Heart left ventricle (tissue), 16 donors: Measurements from ENCODE around the gene MIPOL1. TPM values are rescaled to one million over a fixed set of nuclear protein-coding genes. Genes with fewer than 3 reads are reported as not detected.

ENCODE experiments used
- ATAC-seq, 4 donors: fragments of 200-7000 bp; cut with Tn5 transposase; one replicate each; pipeline ENCODE4 v1.9.1; 2020 to 2022; ENCODE audit warnings: moderate library complexity in 4 of 4, mild to moderate bottlenecking in 3 of 4, moderate number of reproducible peaks in 1 of 4
- DNase-seq, 5 donors: peaks; one replicate each; pipeline ENCODE4 v3.0.0-alpha.2; 2020
- H3K27ac ChIP-seq, 12 donors: fragments of 200-600 bp; sonication (generic) in 4 of 12; one replicate each; pipeline versions ENCODE4 v1.5.0 to v1.8.0; 2016 to 2022; ENCODE audit warnings: mild to moderate bottlenecking in 2 of 12
- H3K27me3 ChIP-seq, 9 donors: fragments of 200-600 bp; sonication (generic) in 2 of 9; one replicate each; pipeline versions ENCODE4 v1.5.1 to v1.8.0; 2016 to 2022; ENCODE audit warnings: mild to moderate bottlenecking in 3 of 9
- H3K36me3 ChIP-seq, 9 donors: fragments of 200-600 bp; sonication (generic) in 2 of 9; one replicate each; pipeline versions ENCODE4 v1.5.0 to v1.8.0; 2018 to 2022; ENCODE audit warnings: mild to moderate bottlenecking in 2 of 9
- H3K4me1 ChIP-seq, 12 donors: fragments of 200-600 bp; sonication (generic) in 4 of 12; one replicate each; pipeline versions ENCODE4 v1.5.0 to v1.8.0; 2016 to 2022; ENCODE audit warnings: mild to moderate bottlenecking in 3 of 12
- H3K4me3 ChIP-seq, 12 donors: fragments of 200-600 bp; sonication (generic) in 4 of 12; one replicate each; pipeline versions ENCODE4 v1.5.0 to v1.8.0; 2017 to 2022; ENCODE audit warnings: mild to moderate bottlenecking in 9 of 12, moderate library complexity in 4 of 12
- H3K9me3 ChIP-seq, 12 donors: fragments of 200-600 bp; sonication (generic) in 4 of 12; one replicate each; pipeline versions ENCODE4 v1.5.0 to v1.8.0; 2016 to 2022; ENCODE audit warnings: mild to moderate bottlenecking in 1 of 12
- CTCF ChIP-seq, 12 donors: fragments of 200-600 bp; sonication (generic) in 4 of 12; IDR thresholded peaks; one replicate each; pipeline versions ENCODE4 v1.5.0 to v1.8.0; 2018 to 2022; ENCODE audit warnings: antibody characterized with exemption in 12 of 12, mild to moderate bottlenecking in 5 of 12
- POLR2A ChIP-seq, 2 donors: fragments of 450-650 bp; IDR thresholded peaks; one replicate each; pipeline ENCODE4 v1.6.1; 2017; ENCODE audit warnings: antibody characterized with exemption in 2 of 2, mild to moderate bottlenecking in 2 of 2, moderate library complexity in 2 of 2
- WGBS, 4 donors: extraction: QIAGEN DNeasy Blood & Tissue Kit in 2 of 4; methylation state at CpG; one replicate each; pipeline versions ENCODE4 v1.1.5 to v1.1.7; 2013 to 2018; 5-methylcytosine and 5-hydroxymethylcytosine counted together
- intact Hi-C, 10 donors: fragments of 100-400 bp; cut with DNase I; formaldehyde crosslinking; loops; one replicate each; pipeline versions ENCODE4 v1.11.1 to v1.14.2; 2022
- polyA plus RNA-seq, 2 donors: library from polyadenylated mRNA; stranded (reverse); fragments of 200-250 nt; gene quantifications; one replicate each; pipeline ENCODE4 v1.2.3, GENCODE V29; 2013
- total RNA-seq, 9 donors: library from RNA; depleted of rRNA in 2 of 9; stranded (reverse); fragments of >200 nt in 2 of 9; fragmentation: NEBNext Ultra II Directional in 3 of 9; extraction: Animal tissue kit (Norgen Biotek cat#: 25700) in 3 of 9; gene quantifications; one replicate each; pipeline versions ENCODE4 v1.1.0 to v1.2.4, GENCODE V29; 2016 to 2023
- donor health status: ischemic (EF 13 %, LVEDD 7.1; RV severe dilation, severe dysfunction).
- donor health status: healthy with polysubstance abuse.
- donor health status: DM: no; HTN: yes; CAD: no.
- donor health status: DM: no; HTN: no; CAD: no.
- donor health status: ischemic (EF 25% LVEDD 6.9; RV normal size, moderate dysfunction).
- donor health status: ischemic (EF 25% LVEDD 5.7; RV mildly dilated, moderate dysfunction).
- donor health status: healthy.
- donor health status: DM: yes; HTN: yes; CAD: no.
- donor health status: ischemic (EF 35%, LVEDD 5.7; RV mildly dilated, moderate dysfunction).
- donor health status: nonischemic (EF 11% LVEDD 7.7; RV severe dilation, severe dysfunction).
- donor health status: DM: yes; HTN: yes; CAD: no.
- donor health status: PGD.
- donor health status: ischemic (EF 29% LVEDD 5.4; RV normal size, mild dysfunction).
- donor health status: nonischemic (EF 23%, LVEDD 6.1; RV moderate dilation, normal function).

Gene MIPOL1
- total and polyA plus RNA-seq, 11 donors = 0.99 to 7.3 (median 5.0) TPM

- no peak overlapping the region for H3K4me3 ChIP-seq
- intact Hi-C loops = no loop called here
- no peaks in the 10 kb centered on the region for H3K27me3 ChIP-seq
- no peak overlapping the region for H3K27ac ChIP-seq
- H3K36me3 ChIP-seq = no peaks in the 10 kb centered on the region
- 82 to 92% (median 85%) methylated on average over 6 of the region's 6 CpGs for WGBS, 4 donors
- DNase-seq (no peak), ATAC-seq (no peak)
- peaks cover 0 to 19% (median 7%) of the 10 kb centered on the region in 12 donors for H3K9me3 ChIP-seq
- TF ChIP-seq CTCF (IDR thresholded peaks at IDR 0.05) (no peak), POLR2A (IDR thresholded peaks at IDR 0.05) (no peak)
- no peaks in the 10 kb centered on the region for H3K4me1 ChIP-seq
Measured at GRCh38 chr14:37210448-37210847, 12.7 kb downstream of the MIPOL1 start.

GRCh38 chr14:37213016-37213415, 15.3 kb downstream of the MIPOL1 start:
- no peak overlapping the region for H3K4me3 ChIP-seq
- peaks cover 0 to 13% (median 5%) of the 10 kb centered on the region in 12 donors for H3K9me3 ChIP-seq
- no peak overlapping the region for H3K27ac ChIP-seq
- H3K27me3 ChIP-seq = no peaks in the 10 kb centered on the region
- ATAC-seq (no peak), DNase-seq (no peak)
- no peaks in the 10 kb centered on the region for H3K4me1 ChIP-seq
- no peaks in the 10 kb centered on the region for H3K36me3 ChIP-seq
- no peak for TF ChIP-seq POLR2A (IDR thresholded peaks at IDR 0.05)
- TF ChIP-seq CTCF (IDR thresholded peaks at IDR 0.05) = no peak
- intact Hi-C loops = no loop called here

GRCh38 chr14:37215345-37215744, 17.6 kb downstream of the MIPOL1 start:
- no peak for TF ChIP-seq CTCF (IDR thresholded peaks at IDR 0.05)
- no peak for TF ChIP-seq POLR2A (IDR thresholded peaks at IDR 0.05)
- no peak for DNase-seq

GRCh38 chr14:37221073-37221472, 23.3 kb downstream of the MIPOL1 start:
- Histone ChIP-seq H3K4me1 (no peaks in the 10 kb centered on the region), H3K9me3 (peaks cover 0 to 25% (median 6%) of the 10 kb centered on the region in 12 donors), H3K4me3 (no peak overlapping the region), H3K36me3 (no peaks in the 10 kb centered on the region), H3K27ac (no peak overlapping the region), H3K27me3 (no peaks in the 10 kb centered on the region)
- no peak for DNase-seq
- no peak for ATAC-seq
- intact Hi-C loops = no loop called here
- WGBS, 4 donors = 90 to 92% (median 91%) methylated on average over 3 of the region's 3 CpGs
- TF ChIP-seq POLR2A (IDR thresholded peaks at IDR 0.05) = no peak
- no peak for TF ChIP-seq CTCF (IDR thresholded peaks at IDR 0.05)

More at GRCh38 chr14:37215345-37215744, 17.6 kb downstream of the MIPOL1 start:
- no peaks in the 10 kb centered on the region for H3K36me3 ChIP-seq
- intact Hi-C loops = no loop called here
- no peak for ATAC-seq
- no peak overlapping the region for H3K27ac ChIP-seq
- 90 to 94% (median 93%) methylated on average over 3 of the region's 3 CpGs for WGBS, 4 donors
- H3K27me3 ChIP-seq = no peaks in the 10 kb centered on the region
- H3K4me3 ChIP-seq = no peak overlapping the region
- H3K4me1 ChIP-seq = no peaks in the 10 kb centered on the region
- peaks cover 0 to 13% (median 5%) of the 10 kb centered on the region in 12 donors for H3K9me3 ChIP-seq
